Mesenchymal stem cell (in vitro differentiated cells and primary cell): Measurements from ENCODE around the gene PCDHA7.
"Not testable (repeated sequence)": the region's sequence is repeated elsewhere in the genome, so short reads cannot be mapped to it uniquely, and the experiment has no call there.

Experiments
- DNase-seq: peaks from one replicate; pipeline ENCODE4 v3.0.0-alpha.2; 2013
- H2AFZ ChIP-seq: one replicate; pipeline ENCODE4 v1.6.1; 2013; ENCODE audit warnings: low read depth, mild to moderate bottlenecking, control low read depth, inconsistent platforms, low read length, moderate library complexity
- H2AK5ac ChIP-seq: 2 replicates; pipeline ENCODE4 v1.6.1; 2013; ENCODE audit warnings: low read length, moderate library complexity, mild to moderate bottlenecking, inconsistent platforms; ENCODE audit not compliant: severe bottlenecking
- H2BK120ac ChIP-seq: one replicate; pipeline ENCODE4 v1.6.1; 2013; ENCODE audit warnings: low read depth, mild to moderate bottlenecking, inconsistent platforms, low read length, moderate library complexity
- H2BK12ac ChIP-seq, 2 experiments: one replicate each; pipeline ENCODE4 v1.6.1; 2013; ENCODE audit warnings: inconsistent platforms in 2 of 2, low read length in 2 of 2, mild to moderate bottlenecking in 2 of 2, moderate library complexity in 2 of 2, control low read depth in 1 of 2
- H2BK15ac ChIP-seq: one replicate; pipeline ENCODE4 v1.6.1; 2013; ENCODE audit warnings: mild to moderate bottlenecking, low read depth, inconsistent platforms; ENCODE audit not compliant: poor library complexity, severe bottlenecking
- H2BK5ac ChIP-seq: 2 replicates; pipeline ENCODE4 v1.6.1; 2013; ENCODE audit warnings: low read depth, mild to moderate bottlenecking, low read length, control low read depth, inconsistent platforms; ENCODE audit not compliant: poor library complexity, severe bottlenecking
- H3K14ac ChIP-seq, 2 experiments: one replicate each; pipeline ENCODE4 v1.6.1; 2013; ENCODE audit warnings: inconsistent platforms in 2 of 2, low read length in 2 of 2, control low read depth in 1 of 2, mild to moderate bottlenecking in 1 of 2, moderate library complexity in 1 of 2
- H3K18ac ChIP-seq, 2 experiments: one replicate each; pipeline ENCODE4 v1.6.1; 2013; ENCODE audit warnings: inconsistent platforms in 2 of 2, low read length in 2 of 2, control low read depth in 1 of 2, low read depth in 1 of 2, mild to moderate bottlenecking in 1 of 2
- H3K23ac ChIP-seq, 2 experiments: one replicate each; pipeline ENCODE4 v1.6.1; 2013; ENCODE audit warnings: inconsistent platforms in 2 of 2, low read length in 2 of 2, mild to moderate bottlenecking in 2 of 2, moderate library complexity in 2 of 2, control low read depth in 1 of 2
- H3K27ac ChIP-seq: 2 replicates; pipeline ENCODE4 v1.5.1; 2013; ENCODE audit warnings: mild to moderate bottlenecking, moderate library complexity, low read length, control low read depth, inconsistent platforms; ENCODE audit not compliant: poor library complexity, severe bottlenecking
- H3K27me3 ChIP-seq, 2 experiments: 2 replicates each; pipeline versions ENCODE4 v1.6.1 to v1.7.0; 2013; ENCODE audit warnings: low read length in 2 of 2, mild to moderate bottlenecking in 2 of 2, moderate library complexity in 2 of 2, control low read depth in 1 of 2, inconsistent platforms in 1 of 2; ENCODE audit not compliant: control insufficient read depth in 1 of 2, insufficient read depth in 1 of 2
- H3K36me3 ChIP-seq, 2 experiments: 2 replicates each; pipeline versions ENCODE4 v1.6.1 to v1.7.0; 2013; ENCODE audit warnings: low read length in 2 of 2, control low read depth in 1 of 2, inconsistent platforms in 1 of 2, low read depth in 1 of 2, mild to moderate bottlenecking in 1 of 2; ENCODE audit not compliant: insufficient read depth in 2 of 2, control insufficient read depth in 1 of 2
- H3K4ac ChIP-seq, 2 experiments: one replicate each; pipeline ENCODE4 v1.6.1; 2013; ENCODE audit warnings: inconsistent platforms in 2 of 2, low read length in 2 of 2, mild to moderate bottlenecking in 2 of 2, moderate library complexity in 2 of 2, control low read depth in 1 of 2, low read depth in 1 of 2
- H3K4me1 ChIP-seq: 2 replicates; pipeline ENCODE4 v1.6.1; 2013; ENCODE audit warnings: low read depth, low read length, control low read depth; ENCODE audit not compliant: control insufficient read depth, insufficient read depth
- H3K4me2 ChIP-seq: 2 replicates; pipeline ENCODE4 v1.6.1; 2013; ENCODE audit warnings: low read length, mild to moderate bottlenecking, inconsistent platforms; ENCODE audit not compliant: poor library complexity, severe bottlenecking
- H3K4me3 ChIP-seq, 2 experiments: 2 replicates each; pipeline versions ENCODE4 v1.5.1 to v1.7.0; 2013; ENCODE audit warnings: low read length in 2 of 2, mild to moderate bottlenecking in 2 of 2, control low read depth in 1 of 2, low read depth in 1 of 2; ENCODE audit not compliant: insufficient read depth in 1 of 2
- H3K79me1 ChIP-seq: replicated peaks from 2 replicates; pipeline ENCODE4 v1.6.1; 2013; ENCODE audit warnings: mild to moderate bottlenecking, control low read depth, low read length, inconsistent platforms; ENCODE audit not compliant: poor library complexity, severe bottlenecking
- H3K9ac ChIP-seq: 2 replicates; pipeline ENCODE4 v1.7.0; 2013; ENCODE audit warnings: mild to moderate bottlenecking, low read length, moderate library complexity
- H3K9me3 ChIP-seq: 2 replicates; pipeline ENCODE4 v1.7.0; 2013; ENCODE audit warnings: mild to moderate bottlenecking, low read length; ENCODE audit not compliant: control insufficient read depth
- H4K8ac ChIP-seq: one replicate; pipeline ENCODE4 v1.6.1; 2013; ENCODE audit warnings: inconsistent platforms, mild to moderate bottlenecking, low read length, moderate library complexity
- H4K91ac ChIP-seq: one replicate; pipeline ENCODE4 v1.6.1; 2013; ENCODE audit warnings: mild to moderate bottlenecking, low read length, inconsistent platforms
- WGBS: methylation state at CpG from one replicate; pipeline ENCODE4 v1.1.7; 2013; ENCODE audit warnings: mixed read lengths; 5-methylcytosine and 5-hydroxymethylcytosine counted together

The PCDHA7 gene

GRCh38 chr5:140796072-140796717 is 37.9 kb upstream of the PCDHA7 start:
- not testable (repeated sequence) for H2AK5ac ChIP-seq, H2BK12ac ChIP-seq, H2BK15ac ChIP-seq, H4K91ac ChIP-seq, H3K27me3 ChIP-seq, H4K8ac ChIP-seq, H3K79me1 ChIP-seq, H3K18ac ChIP-seq, H3K23ac ChIP-seq, H3K9ac ChIP-seq, H2BK5ac ChIP-seq, H3K4ac ChIP-seq, H2BK120ac ChIP-seq, H3K4me2 ChIP-seq, H3K14ac ChIP-seq, DNase-seq, H3K36me3 ChIP-seq, H3K4me1 ChIP-seq, H3K27ac ChIP-seq, H2AFZ ChIP-seq
- Histone ChIP-seq H3K9me3 (peaks cover 71% of the 10 kb centered on the region), H3K4me3 (peak overlapping the region in 1 of 2 experiments; percentile 18)
- WGBS: 97% methylated on average over 68 of the region's 72 CpGs

DNA sequence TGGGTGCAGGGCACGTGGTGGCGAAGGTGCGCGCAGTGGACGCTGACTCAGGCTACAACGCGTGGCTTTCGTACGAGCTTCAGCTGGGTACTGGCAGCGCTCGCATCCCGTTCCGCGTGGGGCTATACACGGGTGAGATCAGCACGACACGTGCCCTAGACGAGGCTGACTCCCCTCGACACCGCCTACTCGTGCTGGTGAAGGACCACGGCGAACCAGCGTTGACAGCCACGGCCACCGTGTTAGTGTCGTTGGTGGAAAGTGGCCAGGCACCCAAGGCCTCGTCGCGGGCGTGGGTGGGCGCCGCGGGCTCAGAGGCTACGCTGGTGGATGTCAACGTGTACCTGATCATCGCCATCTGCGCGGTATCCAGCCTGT is 37.4 kb upstream of the PCDHA7 start:
- no peak overlapping the region for H3K27ac ChIP-seq
- no peak overlapping the region for H2BK12ac ChIP-seq
- no peaks in the 10 kb centered on the region for H3K27me3 ChIP-seq
- H3K9me3 ChIP-seq: peaks cover 73% of the 10 kb centered on the region
- H3K9ac ChIP-seq: no peak overlapping the region
- peaks cover 0 to 8% of the 10 kb centered on the region in 2 experiments for H3K36me3 ChIP-seq
- H2BK120ac ChIP-seq: no peak overlapping the region
- no peak overlapping the region for H2BK5ac ChIP-seq
- no peak overlapping the region for H3K4me2 ChIP-seq
- WGBS: 98% methylated on average over 39 of the region's 39 CpGs
- H3K4ac ChIP-seq: no peak overlapping the region
- no peak overlapping the region for H3K23ac ChIP-seq
- H2AFZ ChIP-seq: no peak overlapping the region
- H4K91ac ChIP-seq: no peak overlapping the region
- H3K4me3 ChIP-seq: no peak overlapping the region
- no peaks in the 10 kb centered on the region for H3K79me1 ChIP-seq
- H3K18ac ChIP-seq: no peak overlapping the region
- H3K14ac ChIP-seq: no peak overlapping the region
- no peak overlapping the region for H4K8ac ChIP-seq
- H2AK5ac ChIP-seq: no peak overlapping the region
- H3K4me1 ChIP-seq: no peaks in the 10 kb centered on the region
- no peak overlapping the region for H2BK15ac ChIP-seq
- no peak for DNase-seq

DNA sequence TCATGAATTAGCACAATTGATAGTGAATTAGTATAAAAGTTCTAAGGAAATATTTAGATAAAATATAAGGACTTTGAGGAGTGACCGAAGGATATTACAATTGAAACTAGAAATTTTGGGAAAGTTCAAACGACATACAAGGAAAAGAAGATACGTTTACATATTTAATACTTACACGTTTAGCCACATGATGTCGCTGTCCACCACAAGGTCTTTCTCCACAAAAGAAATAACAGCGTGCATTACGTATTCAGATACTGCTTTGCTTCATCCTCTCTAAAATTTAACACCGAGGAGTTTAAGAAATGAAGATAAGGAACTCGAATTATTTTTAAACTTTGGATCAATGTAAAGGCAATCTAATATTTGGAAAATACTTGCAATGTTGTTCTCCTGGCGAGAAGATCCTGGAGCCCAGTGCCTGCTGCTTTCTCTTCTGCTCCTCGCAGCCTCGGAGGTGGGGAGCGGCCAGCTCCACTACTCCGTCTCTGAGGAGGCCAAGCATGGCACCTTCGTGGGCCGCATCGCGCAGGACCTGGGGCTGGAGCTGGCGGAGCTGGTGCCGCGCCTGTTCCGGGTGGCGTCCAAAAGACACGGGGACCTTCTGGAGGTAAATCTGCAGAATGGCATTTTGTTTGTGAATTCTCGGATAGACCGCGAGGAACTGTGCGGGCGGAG is 33.1 kb upstream of the PCDHA7 start, which contains the start of gene PCDHA3:
Gene PCDHA3, plus strand, starts transcription at position 242 of the 678 bp plus-strand sequence.
- Histone ChIP-seq H3K4me2 (no peak within 1 kb of the TSS), H3K4me3 (peak within 1 kb of the TSS; percentile 39 to 58), H2AK5ac (no peak within 1 kb of the TSS), H3K27ac (no peak within 1 kb of the TSS), H3K36me3 (peaks cover 0 to 15% of the 10 kb centered on the region in 2 experiments), H2BK5ac (no peak within 1 kb of the TSS), H2BK12ac (no peak within 1 kb of the TSS), H3K9me3 (peaks cover 67% of the 10 kb centered on the region), H3K9ac (peak within 1 kb of the TSS; percentile 26), H4K8ac (no peak within 1 kb of the TSS), H3K18ac (no peak within 1 kb of the TSS), H3K14ac (no peak within 1 kb of the TSS), H2AFZ (no peak within 1 kb of the TSS), H3K79me1 (peaks cover 3% of the 10 kb centered on the region), H3K23ac (no peak within 1 kb of the TSS), H3K4me1 (peaks cover 5% of the 10 kb centered on the region), H4K91ac (no peak within 1 kb of the TSS), H3K4ac (no peak within 1 kb of the TSS), H2BK120ac (no peak within 1 kb of the TSS), H3K27me3 (no peaks in the 10 kb centered on the region), H2BK15ac (no peak within 1 kb of the TSS)
- no peak for DNase-seq
- WGBS: 83% methylated on average over 27 of the region's 29 CpGs

GRCh38 chr5:140801494-140801841 is 32.6 kb upstream of the PCDHA7 start:
- Histone ChIP-seq H3K4me1 (peaks cover 5% of the 10 kb centered on the region), H2AFZ (no peak overlapping the region), H2BK12ac (no peak overlapping the region), H3K4me2 (no peak overlapping the region), H2BK5ac (no peak overlapping the region), H3K9ac (peak overlapping the region; percentile 26), H3K14ac (no peak overlapping the region), H3K23ac (no peak overlapping the region), H2BK15ac (no peak overlapping the region), H3K27me3 (no peaks in the 10 kb centered on the region), H4K91ac (no peak overlapping the region), H2BK120ac (no peak overlapping the region), H3K79me1 (peaks cover 3% of the 10 kb centered on the region), H3K27ac (no peak overlapping the region), H2AK5ac (no peak overlapping the region), H3K9me3 (peaks cover 71% of the 10 kb centered on the region), H3K18ac (no peak overlapping the region), H3K4ac (no peak overlapping the region), H3K4me3 (peak overlapping the region in 1 of 2 experiments; percentile 58), H4K8ac (no peak overlapping the region), H3K36me3 (peaks cover 0 to 14% of the 10 kb centered on the region in 2 experiments)
- DNase-seq: no peak
- 83% methylated on average over 16 of the region's 16 CpGs for WGBS
